SU-DHL-6 (cell line): Measurements from ENCODE around the gene MEI1.

Experiments
- H2AFZ ChIP-seq: fragments of 200-600 bp; sonication (generic); 2 replicates; pipeline ENCODE4 v1.6.1; 2014; ENCODE audit warnings: low read depth, mild to moderate bottlenecking, moderate library complexity, mixed read lengths, antibody characterized with exemption, low read length; ENCODE audit not compliant: severe bottlenecking
- H3F3A ChIP-seq: fragments of 200-600 bp; shearing (Covaris generic); 2 replicates; pipeline ENCODE4 v1.6.0; 2016; ENCODE audit warnings: antibody characterized with exemption, mild to moderate bottlenecking; ENCODE audit not compliant: insufficient read depth
- H3K27ac ChIP-seq: fragments of 200-600 bp; sonication (generic); 2 replicates; pipeline ENCODE4 v1.5.1; 2016; ENCODE audit warnings: low read depth, mild to moderate bottlenecking, low read length, moderate library complexity, mixed read lengths
- H3K27me3 ChIP-seq: fragments of 200-600 bp; sonication (generic), shearing (Covaris generic); 2 replicates; pipeline ENCODE4 v1.6.0; 2014; ENCODE audit warnings: mild to moderate bottlenecking, low read length
- H3K36me3 ChIP-seq: fragments of 200-600 bp; sonication (generic); 2 replicates; pipeline ENCODE4 v1.6.1; 2014; ENCODE audit warnings: mild to moderate bottlenecking, low read length, mixed read lengths
- H3K4me2 ChIP-seq: fragments of 300-600, 200-600 bp; shearing (Covaris generic), sonication (generic); 2 replicates; pipeline ENCODE4 v1.6.0; 2014; ENCODE audit warnings: low read length, low read depth, mild to moderate bottlenecking; ENCODE audit not compliant: poor library complexity, severe bottlenecking
- H3K4me3 ChIP-seq: fragments of 200-600 bp; sonication (generic); 2 replicates; pipeline ENCODE4 v1.5.1; 2014; ENCODE audit warnings: antibody characterized with exemption, low read length, mild to moderate bottlenecking, mixed read lengths; ENCODE audit not compliant: insufficient read depth, poor library complexity, severe bottlenecking
- H3K79me2 ChIP-seq: fragments of 200-600 bp; sonication (generic); 2 replicates; pipeline ENCODE4 v1.6.1; 2014; ENCODE audit warnings: mild to moderate bottlenecking, low read length, moderate library complexity; ENCODE audit not compliant: insufficient read depth
- H3K9ac ChIP-seq: fragments of 200-600 bp; sonication (generic); 2 replicates; pipeline ENCODE4 v1.7.0; 2014; ENCODE audit warnings: mild to moderate bottlenecking, low read length
- H3K9me2 ChIP-seq: fragments of 200-600 bp; sonication (generic); replicated peaks from 2 replicates; pipeline ENCODE4 v1.6.1; 2014; ENCODE audit warnings: low read length; ENCODE audit not compliant: insufficient read depth
- H3K9me3 ChIP-seq: fragments of 200-600 bp; sonication (generic); 2 replicates; pipeline ENCODE4 v1.6.1; 2014; ENCODE audit warnings: low read length, mixed read lengths; ENCODE audit not compliant: insufficient read depth
- H4K20me1 ChIP-seq: fragments of 200-600 bp; sonication (generic); 2 replicates; pipeline ENCODE4 v1.6.1; 2014; ENCODE audit warnings: low read depth, mild to moderate bottlenecking, antibody characterized with exemption, low read length, moderate library complexity, mixed read lengths
- EZH2phosphoT487 ChIP-seq: fragments of 200-600 bp; sonication (generic), shearing (Covaris generic); conservative IDR thresholded peaks from 2 replicates; pipeline ENCODE4 v1.6.1; 2018; ENCODE audit warnings: mild to moderate bottlenecking, antibody characterized with exemption, low read length, moderate library complexity, mixed read lengths
- TF ChIP-seq, protein P1 (sequence below): fragments of 200-600 bp; sonication (generic); IDR thresholded peaks from one replicate; pipeline ENCODE4 v1.5.1; 2017; ENCODE audit warnings: antibody characterized with exemption, mild to moderate bottlenecking, low read length, moderate library complexity; ENCODE audit not compliant: insufficient read depth, poor library complexity, severe bottlenecking

The MEI1 gene

DNA sequence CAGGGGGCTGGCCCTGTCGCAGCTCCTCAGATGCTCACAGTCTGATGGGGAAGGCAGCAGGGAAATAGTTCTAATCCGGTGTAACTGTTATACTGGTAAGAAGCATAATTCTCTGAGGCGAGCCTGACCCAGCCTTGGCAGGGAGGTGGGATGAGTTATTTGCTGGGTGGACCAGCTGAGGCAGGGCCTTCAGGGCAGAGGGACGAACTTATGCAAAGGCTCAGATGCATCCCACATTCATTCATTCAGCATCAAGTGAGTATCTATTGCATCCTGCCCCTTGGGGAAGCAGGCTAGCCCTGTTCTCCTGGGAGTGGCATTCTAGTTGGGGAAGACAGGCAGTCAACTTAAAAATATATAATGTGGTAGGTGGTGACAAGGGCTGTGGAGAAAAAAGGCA, 120.0 kb downstream of the MEI1 start:
- TF ChIP-seq EZH2phosphoT487, result no peak
- TF ChIP-seq, protein P1, sequence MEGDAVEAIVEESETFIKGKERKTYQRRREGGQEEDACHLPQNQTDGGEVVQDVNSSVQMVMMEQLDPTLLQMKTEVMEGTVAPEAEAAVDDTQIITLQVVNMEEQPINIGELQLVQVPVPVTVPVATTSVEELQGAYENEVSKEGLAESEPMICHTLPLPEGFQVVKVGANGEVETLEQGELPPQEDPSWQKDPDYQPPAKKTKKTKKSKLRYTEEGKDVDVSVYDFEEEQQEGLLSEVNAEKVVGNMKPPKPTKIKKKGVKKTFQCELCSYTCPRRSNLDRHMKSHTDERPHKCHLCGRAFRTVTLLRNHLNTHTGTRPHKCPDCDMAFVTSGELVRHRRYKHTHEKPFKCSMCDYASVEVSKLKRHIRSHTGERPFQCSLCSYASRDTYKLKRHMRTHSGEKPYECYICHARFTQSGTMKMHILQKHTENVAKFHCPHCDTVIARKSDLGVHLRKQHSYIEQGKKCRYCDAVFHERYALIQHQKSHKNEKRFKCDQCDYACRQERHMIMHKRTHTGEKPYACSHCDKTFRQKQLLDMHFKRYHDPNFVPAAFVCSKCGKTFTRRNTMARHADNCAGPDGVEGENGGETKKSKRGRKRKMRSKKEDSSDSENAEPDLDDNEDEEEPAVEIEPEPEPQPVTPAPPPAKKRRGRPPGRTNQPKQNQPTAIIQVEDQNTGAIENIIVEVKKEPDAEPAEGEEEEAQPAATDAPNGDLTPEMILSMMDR, result no peak
- no peaks in the 10 kb centered on the region for H3K9me2 ChIP-seq
- no peaks in the 10 kb centered on the region for H3K36me3 ChIP-seq
- no peaks in the 10 kb centered on the region for H3K9me3 ChIP-seq
- H3K27ac ChIP-seq, result no peak overlapping the region
- H3K4me2 ChIP-seq, result no peak overlapping the region
- no peak overlapping the region for H3K4me3 ChIP-seq
- H2AFZ ChIP-seq, result no peak overlapping the region
- no peak overlapping the region for H3K9ac ChIP-seq
- no peaks in the 10 kb centered on the region for H3F3A ChIP-seq
- H3K79me2 ChIP-seq, result no peaks in the 10 kb centered on the region
- H3K27me3 ChIP-seq, result no peaks in the 10 kb centered on the region
- no peaks in the 10 kb centered on the region for H4K20me1 ChIP-seq

DNA sequence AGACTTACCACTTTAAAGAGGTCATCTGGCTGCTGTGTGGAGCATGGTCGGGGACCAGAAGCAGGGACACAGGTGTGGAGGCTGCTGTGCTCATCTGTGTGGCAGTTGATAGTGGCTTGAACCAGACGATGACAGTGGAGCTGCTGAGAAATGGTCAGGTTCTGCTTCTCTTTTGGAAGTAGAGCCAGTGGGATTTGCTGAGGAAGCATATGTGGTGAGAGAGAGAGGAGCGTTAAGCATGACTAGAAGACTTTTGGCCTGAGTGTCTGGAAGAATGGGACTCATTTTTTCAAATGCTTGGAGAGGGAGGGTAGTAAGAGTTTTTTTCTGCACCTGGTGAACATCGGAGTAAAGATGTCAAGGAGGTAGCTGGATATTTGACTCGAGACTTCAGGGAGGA, 121.1 kb downstream of the MEI1 start:
- Histone ChIP-seq H3K9ac (no peak overlapping the region), H3K4me2 (no peak overlapping the region)

GRCh38 chr22:41821471-41822316, 122.4 kb downstream of the MEI1 start:
- TF ChIP-seq, protein P1, result no peak
- no peak for TF ChIP-seq EZH2phosphoT487
- H3K79me2 ChIP-seq, result no peaks in the 10 kb centered on the region
- no peak overlapping the region for H3K27ac ChIP-seq
- H3K9me2 ChIP-seq, result no peaks in the 10 kb centered on the region
- no peaks in the 10 kb centered on the region for H3K36me3 ChIP-seq
- no peaks in the 10 kb centered on the region for H3F3A ChIP-seq
- no peak overlapping the region for H2AFZ ChIP-seq
- H3K9me3 ChIP-seq, result no peaks in the 10 kb centered on the region
- no peak overlapping the region for H3K4me2 ChIP-seq
- H3K27me3 ChIP-seq, result no peaks in the 10 kb centered on the region
- H3K4me3 ChIP-seq, result no peak overlapping the region
- H3K9ac ChIP-seq, result no peak overlapping the region
- no peaks in the 10 kb centered on the region for H4K20me1 ChIP-seq

More for the DNA sequence above, 121.1 kb downstream of the MEI1 start:
- no peaks in the 10 kb centered on the region for H4K20me1 ChIP-seq
- H3K79me2 ChIP-seq, result no peaks in the 10 kb centered on the region
- H3K4me3 ChIP-seq, result no peak overlapping the region
- no peaks in the 10 kb centered on the region for H3F3A ChIP-seq
- no peaks in the 10 kb centered on the region for H3K9me2 ChIP-seq
- no peak overlapping the region for H3K27ac ChIP-seq
- no peaks in the 10 kb centered on the region for H3K9me3 ChIP-seq
- no peak for TF ChIP-seq EZH2phosphoT487
- TF ChIP-seq, protein P1, result no peak
- no peaks in the 10 kb centered on the region for H3K27me3 ChIP-seq
- no peaks in the 10 kb centered on the region for H3K36me3 ChIP-seq
- H2AFZ ChIP-seq, result no peak overlapping the region
